Stimulated activated CD8-positive, alpha-beta memory T cell treated with anti-CD3 and anti-CD28 coated beads, Interleukin-4, amount 100 ng/mL, for 24 hours (primary cell): ENCODE results near the gene JPT2.
"Not testable (repeated sequence)": the region's sequence is repeated elsewhere in the genome, so short reads cannot be mapped to it uniquely, and the experiment has no call there.

ENCODE experiments used
- DNase-seq: peaks from one replicate; pipeline ENCODE4 v3.0.0-alpha.2; 2020; ENCODE audit warnings: low read depth

JPT2 gene

GRCh38 chr16:1708768-1709180 is 30.7 kb downstream of the JPT2 start:
- peak; percentile 15 for DNase-seq

- no peak for DNase-seq
Measured at GRCh38 chr16:1709356-1709755, 31.3 kb downstream of the JPT2 start.

DNA sequence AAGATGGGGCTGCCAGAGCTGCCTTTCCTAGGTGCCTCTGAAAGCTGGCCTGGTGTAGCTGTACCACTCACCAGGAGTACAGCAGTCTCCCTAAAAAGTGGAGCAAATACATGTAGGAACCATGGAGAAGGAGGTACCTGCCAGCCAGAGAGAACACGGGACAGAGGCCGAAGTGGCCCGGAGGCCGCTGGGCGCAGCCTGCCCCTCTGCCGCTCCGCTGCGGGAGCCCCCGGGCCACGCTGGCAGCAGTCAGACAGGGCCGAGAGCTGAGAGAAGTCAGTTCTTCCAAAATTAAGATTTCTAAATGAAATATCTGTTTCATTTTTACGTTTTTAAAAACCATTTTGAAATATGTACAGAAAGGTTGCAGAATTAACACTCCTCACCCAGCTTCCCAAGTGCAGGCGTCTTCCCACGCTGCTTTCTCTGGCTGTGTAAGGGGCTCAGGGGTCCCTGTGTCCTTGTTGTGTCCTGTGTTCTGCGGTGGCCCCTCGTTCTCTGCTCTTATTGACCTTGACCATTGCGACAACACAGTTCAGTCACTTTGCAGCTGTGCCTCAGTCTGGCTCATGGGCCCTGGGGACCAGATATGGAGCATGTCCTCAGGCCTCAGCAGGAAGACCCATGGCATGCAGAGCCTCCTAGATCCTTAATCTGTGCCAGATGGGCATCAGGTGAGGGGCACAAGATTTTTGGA is 32.9 kb downstream of the JPT2 start:
- DNase-seq = no peak

GRCh38 chr16:1712791-1713261 is 34.7 kb downstream of the JPT2 start:
- no peak for DNase-seq

DNA sequence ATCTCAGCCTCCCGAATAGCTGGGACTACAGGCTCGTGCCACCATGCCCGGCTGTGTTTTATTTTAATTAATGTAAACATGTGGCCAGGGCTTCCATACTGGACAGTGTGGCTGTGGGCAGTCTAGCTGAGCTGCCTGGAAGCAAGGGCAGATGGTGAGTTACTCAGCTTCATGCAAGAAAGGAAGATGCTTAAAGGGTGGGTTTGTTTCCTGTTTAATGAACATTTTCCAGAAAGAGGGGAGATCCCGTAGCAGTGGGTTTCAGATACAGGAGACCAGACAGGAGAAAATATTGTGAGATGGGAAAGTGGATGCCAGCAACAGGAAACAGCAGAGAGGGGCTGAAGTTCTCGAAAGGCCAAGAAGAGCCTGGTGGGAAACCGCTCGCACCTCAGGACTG is 35.3 kb downstream of the JPT2 start:
- DNase-seq = no peak

DNA sequence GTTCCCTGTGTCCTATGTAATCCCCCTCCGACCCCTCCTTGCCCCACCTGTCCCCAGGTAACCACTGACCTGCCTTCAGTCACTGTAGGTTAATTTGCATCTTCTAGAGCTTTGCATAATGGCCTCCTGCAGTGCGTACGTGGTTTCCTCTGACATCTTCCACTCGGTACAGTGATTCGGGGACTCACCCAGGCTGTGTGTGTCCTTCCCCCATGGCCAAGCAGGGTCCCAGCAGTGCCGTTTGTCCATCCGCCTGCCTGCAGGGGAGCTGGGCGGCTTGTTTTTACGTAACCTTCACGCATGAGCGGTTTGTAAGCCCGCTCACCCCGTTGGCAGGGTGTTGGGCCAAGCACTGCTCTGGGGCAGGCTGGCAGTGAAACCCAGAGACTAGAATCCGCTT is 35.9 kb downstream of the JPT2 start:
- no peak for DNase-seq

- no peak for DNase-seq
Measured at GRCh38 chr16:1715220-1715619, 37.1 kb downstream of the JPT2 start.

- not testable (repeated sequence) for DNase-seq
Measured at GRCh38 chr16:1718236-1718635, 40.2 kb downstream of the JPT2 start.

DNA sequence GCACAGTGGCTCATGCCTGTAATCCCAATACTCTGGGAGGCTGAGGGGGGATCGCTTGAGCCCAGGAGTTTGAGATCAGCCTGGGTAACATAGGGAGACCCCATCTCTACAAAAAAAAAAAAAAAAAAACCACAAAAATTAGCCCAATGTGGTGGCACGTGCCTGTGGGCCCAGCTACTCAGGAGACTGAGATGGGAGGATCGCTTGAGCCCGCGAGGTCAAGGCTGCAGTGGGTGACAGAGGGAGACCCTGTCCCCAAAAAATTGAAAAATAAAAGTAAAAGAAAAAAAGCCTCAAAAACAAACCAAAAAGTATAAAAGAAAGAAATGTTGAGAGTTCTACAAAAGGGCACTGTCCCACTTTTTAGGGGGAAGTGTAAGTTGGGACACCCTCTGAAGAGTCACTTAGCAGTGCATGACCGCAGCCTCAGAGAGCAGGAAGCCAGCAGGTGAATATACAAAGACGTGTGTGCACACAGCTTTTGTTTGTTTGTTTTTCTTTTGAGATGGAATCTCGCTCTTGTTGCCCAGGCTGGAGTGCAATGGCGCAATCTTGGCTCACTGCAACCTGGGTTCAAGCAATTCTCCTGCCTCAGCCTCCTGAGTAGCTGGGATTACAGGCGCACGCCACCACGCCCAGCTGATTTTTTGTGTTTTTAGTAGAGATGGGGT is 41.6 kb downstream of the JPT2 start:
- DNase-seq = not testable (repeated sequence)

DNA sequence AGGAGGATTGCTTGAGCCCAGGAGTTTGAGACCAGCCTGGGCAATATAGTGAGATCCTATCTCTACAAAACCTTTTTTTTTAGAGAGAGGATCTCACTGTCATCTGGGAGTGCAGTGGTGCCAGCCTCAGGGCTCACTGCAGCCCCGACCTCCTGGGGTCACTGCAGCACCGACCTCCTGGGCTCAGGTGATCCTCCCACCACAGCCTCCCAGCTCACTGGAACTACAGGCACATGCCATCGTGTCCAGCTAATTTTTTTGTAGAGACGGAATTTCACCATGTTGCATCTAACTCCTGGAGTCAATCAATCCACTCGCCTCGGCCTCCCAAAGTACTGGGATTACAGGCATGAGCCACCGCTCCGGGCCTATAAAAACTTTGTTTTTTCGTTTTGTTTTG is 43.3 kb downstream of the JPT2 start:
- no peak for DNase-seq

DNA sequence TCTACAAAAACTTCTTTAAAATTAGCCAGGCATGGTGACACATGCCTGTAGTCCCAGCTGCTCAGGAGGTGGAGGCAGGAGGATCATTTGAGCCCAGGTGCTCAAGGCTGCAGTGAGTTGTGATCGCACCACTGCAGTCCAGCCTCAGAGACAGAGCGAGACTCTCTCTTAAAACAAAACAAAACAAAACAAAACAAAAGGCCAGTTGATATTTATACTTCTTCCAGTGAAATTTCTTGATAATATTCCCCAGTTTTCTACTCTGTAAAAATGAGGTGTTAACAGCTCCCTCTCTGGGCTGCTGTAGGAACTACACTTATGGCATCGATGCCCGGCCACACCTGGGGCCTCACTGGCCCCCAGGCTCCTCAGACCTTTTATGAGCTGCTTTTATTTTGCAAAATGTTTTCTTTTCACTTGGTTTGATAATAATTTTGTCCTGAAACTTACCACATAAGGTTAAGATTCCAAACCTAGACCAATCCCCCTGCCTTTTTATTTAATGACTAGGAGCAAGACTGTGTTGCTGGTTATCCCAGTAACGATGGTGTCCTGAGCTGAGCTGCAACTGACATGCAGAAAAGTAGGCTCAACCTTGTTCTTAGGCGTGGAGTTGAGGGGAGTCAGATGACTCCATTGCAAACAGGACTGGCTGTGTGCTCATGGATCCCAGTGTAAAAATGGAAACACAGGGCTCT is 45.5 kb downstream of the JPT2 start:
- no peak for DNase-seq

DNA sequence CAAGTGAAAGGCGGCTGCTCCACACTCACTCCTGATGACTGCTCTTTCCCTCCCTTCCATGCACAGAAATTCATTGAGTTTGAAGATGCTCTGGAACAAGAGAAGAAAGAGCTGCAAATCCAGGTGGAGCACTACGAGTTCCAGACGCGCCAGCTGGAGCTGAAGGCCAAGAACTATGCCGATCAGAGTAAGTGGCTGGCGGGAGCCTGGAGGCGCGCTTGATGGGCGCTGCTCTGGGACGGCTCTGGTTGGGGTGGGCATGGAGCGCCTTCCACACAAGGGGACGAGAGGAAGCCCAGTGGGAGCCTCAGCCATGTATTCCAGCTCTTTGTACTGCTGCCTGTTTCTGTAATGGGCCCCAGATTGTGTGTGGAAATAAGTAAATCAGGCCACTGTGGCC is 46.4 kb downstream of the JPT2 start:
- no peak for DNase-seq

DNA sequence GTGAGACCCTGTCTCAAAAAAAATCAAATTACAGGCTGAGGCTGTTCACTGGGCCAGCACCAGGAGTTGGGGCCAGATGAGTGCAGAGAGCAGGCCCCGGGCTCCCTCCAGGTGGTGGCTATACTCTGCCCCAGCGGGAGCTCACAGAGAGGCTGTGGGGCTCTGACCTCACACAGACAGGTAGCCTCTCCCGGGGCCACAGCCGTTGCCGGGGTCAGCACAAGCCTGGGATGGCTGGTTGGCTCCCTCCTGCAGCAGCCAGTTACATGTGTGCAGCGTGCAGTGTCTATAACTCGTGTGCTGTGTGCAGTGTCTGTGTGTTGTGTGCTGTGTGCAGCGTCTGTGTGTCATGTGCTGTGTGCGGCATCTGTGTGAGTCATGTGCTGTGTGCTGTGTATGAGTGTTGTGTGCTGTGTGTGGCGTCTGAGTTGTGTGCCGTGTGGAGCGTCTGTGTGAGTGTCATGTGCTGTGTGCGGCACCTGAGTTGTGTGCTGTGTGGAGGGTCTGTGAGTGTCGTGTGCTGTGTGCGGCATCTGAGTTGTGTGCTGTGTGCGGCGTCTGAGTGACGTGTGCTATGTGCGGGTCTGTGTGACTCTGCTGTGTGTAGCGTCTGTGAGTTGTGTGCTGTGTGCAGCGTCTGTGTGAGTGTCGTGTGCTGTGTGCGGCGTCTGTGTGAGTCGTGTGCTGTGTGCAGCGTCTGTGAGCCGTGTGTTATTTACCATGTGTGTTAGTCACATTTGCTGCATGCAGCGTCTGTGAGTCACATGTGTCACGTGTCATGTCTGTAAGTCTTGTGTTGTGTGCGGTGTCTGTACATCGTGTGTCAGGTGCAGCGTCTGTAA is 48.8 kb downstream of the JPT2 start:
- no peak for DNase-seq

DNA sequence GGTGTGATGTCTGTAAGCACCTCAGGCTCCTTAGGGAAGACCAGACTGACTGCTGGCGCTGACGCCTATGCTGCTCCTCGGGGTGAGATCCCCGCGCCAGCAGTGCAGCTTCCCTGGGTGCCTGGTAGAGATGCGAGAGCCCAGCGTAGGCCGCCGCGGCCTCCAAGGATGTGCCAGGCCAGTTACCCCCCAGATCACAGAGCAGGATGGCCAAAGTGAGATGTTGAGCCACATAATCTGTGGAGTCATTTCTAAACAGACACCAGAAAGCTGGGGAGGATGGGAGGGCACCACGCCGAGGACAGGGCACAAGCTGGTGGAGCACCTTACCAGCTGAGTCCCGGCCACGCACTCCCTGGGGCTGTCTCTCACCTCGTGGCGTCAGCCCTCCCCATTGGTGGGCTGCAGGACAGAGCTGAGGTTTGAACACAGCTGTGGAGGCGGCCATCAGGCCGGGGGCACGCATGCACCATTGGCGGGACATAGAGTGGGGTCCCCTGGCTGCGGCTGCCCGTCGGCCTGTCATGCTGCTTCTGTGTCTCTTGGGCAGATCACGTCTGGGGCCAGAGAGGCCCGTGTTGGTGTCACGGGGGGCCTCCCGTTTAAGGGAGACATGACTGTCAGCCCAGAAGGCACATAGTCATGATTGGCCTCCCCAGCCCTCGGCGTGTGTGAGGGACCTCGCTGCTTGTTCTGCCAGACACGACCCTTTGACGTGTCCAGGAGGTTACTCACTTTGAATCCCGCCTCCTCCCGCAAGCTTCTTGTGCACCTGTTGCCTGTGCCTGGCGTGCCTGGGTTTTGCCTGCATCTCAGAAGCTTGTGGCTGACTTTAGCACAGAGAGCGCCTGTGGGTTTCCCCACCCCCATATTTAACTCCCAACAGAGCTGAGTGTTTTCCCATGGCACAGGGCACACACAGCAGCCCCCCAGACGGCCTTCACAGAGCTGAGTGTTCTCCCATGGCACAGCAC is 49.9 kb downstream of the JPT2 start:
- DNase-seq = no peak

GRCh38 chr16:1729026-1729425 is 50.9 kb downstream of the JPT2 start:
- no peak for DNase-seq

DNA sequence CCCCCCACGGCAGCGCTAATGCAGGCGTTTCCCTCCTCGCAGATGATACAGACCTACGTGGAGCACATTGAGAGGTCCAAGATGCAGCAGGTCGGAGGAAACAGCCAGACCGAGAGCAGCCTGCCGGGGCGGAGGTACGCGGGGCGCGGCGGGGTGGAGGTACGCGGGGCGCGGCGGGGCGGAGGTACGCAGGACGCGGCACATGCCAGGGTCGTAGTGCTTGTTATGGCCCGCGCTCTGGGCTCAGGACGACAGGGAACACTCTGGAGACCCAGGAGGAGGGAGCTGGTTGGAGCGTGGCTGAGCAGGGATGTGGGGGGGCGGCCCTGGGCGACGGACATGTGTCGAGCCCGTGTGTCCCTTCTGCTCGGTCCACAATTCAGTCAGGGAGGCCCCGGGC is 51.4 kb downstream of the JPT2 start:
- no peak for DNase-seq

DNA sequence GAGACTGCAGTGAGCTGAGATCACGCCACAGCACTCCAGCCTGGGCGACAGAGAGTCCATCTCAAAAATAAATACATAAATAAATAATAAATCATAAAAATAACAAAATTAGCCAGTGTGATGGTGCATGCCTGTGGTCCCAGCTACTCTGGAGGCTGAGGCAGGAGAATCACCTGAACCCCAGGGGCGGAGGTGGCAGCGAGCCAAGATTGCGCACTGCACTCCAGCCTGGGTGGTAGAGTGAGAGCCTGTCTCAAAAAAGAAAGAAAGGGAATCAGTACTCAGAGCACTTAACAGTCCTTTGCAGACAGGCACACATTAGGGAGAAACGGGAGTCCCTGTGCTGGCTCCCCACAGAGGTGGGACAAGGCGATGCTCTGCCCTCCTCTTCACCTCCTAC is 53.0 kb downstream of the JPT2 start:
- DNase-seq = no peak

- no peak for DNase-seq
Measured at GRCh38 chr16:1731603-1732002, 53.5 kb downstream of the JPT2 start.

- no peak for DNase-seq
Measured at GRCh38 chr16:1732071-1732470, 54.0 kb downstream of the JPT2 start.

DNA sequence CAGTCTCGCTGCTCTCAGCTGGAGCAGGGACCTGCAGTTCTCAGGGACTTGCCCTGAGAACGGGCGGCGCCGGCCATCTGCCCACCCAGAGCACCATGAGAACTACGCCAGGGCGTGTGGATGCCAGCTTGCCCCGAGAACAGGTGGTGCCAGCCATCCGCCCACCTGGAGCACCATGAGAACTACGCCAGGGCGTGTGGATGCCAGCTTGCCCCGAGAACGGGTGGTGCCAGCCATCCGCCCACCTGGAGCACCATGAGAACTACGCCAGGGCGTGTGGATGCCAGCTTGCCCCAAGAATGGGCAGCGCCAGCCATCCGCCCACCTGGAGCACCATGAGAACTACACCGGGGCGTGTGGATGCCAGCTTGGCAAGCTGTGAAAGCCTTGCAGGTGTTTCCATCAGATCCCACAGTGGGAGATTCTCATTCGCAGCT is 54.5 kb downstream of the JPT2 start:
- DNase-seq = not testable (repeated sequence)

- no peak for DNase-seq
Measured at GRCh38 chr16:1734123-1734522, 56.0 kb downstream of the JPT2 start.
